ENCODE data around the gene OVOL2. TPM values are rescaled to one million over a fixed set of nuclear protein-coding genes. Genes with fewer than 3 reads are reported as not detected.

The OVOL2 gene
- polyA plus RNA-seq, 3 donors from 2014 or later = not detected

GRCh38 chr20:17999566-17999965 is 58.1 kb downstream of the OVOL2 start:
- no peak overlapping the region for H3K27ac Mint-ChIP-seq
- peaks cover 0 to 1% (median 0%) of the 10 kb centered on the region in 3 donors for H3K27me3 Mint-ChIP-seq (ENCODE audit: low read depth in 3 of 3)

GRCh38 chr20:17998446-17998845 is 59.3 kb downstream of the OVOL2 start:
- Mint-ChIP-seq H3K36me3 (no peaks in the 10 kb centered on the region), H3K27me3 (ENCODE audit: low read depth in 3 of 3) (peaks cover 0 to 1% (median 0%) of the 10 kb centered on the region in 3 donors), H3K27ac (peak overlapping the region in 2 of 6 donors; percentile 26 to 60), H3K4me3 (no peak overlapping the region), H3K9me3 (peaks cover 0 to 3% (median 0%) of the 10 kb centered on the region in 6 donors), H3K4me1 (peaks cover 6 to 8% of the 10 kb centered on the region in 2 donors)
- no peak for DNase-seq

More at GRCh38 chr20:17999566-17999965, 58.1 kb downstream of the OVOL2 start:
- no peaks in the 10 kb centered on the region for H3K36me3 Mint-ChIP-seq
- H3K4me3 Mint-ChIP-seq = no peak overlapping the region
- no peak for DNase-seq
- H3K4me1 Mint-ChIP-seq = peaks cover 6 to 8% of the 10 kb centered on the region in 2 donors
- peaks cover 0 to 3% (median 0%) of the 10 kb centered on the region in 6 donors for H3K9me3 Mint-ChIP-seq

- H3K27me3 Mint-ChIP-seq (ENCODE audit: low read depth in 3 of 3) = peaks cover 0 to 1% (median 0%) of the 10 kb centered on the region in 3 donors
- H3K36me3 Mint-ChIP-seq = no peaks in the 10 kb centered on the region
- H3K4me3 Mint-ChIP-seq = no peak overlapping the region
- DNase-seq = peak; percentile 39 to 62 (median 48)
- H3K9me3 Mint-ChIP-seq = peaks cover 0 to 3% (median 0%) of the 10 kb centered on the region in 6 donors
- H3K4me1 Mint-ChIP-seq = peaks cover 6 to 8% of the 10 kb centered on the region in 2 donors
- H3K27ac Mint-ChIP-seq = peak overlapping the region in 1 of 6 donors; percentile 55
Observed at GRCh38 chr20:17995967-17996819, 61.5 kb downstream of the OVOL2 start.

- Mint-ChIP-seq H3K9me3 (peaks cover 0 to 3% (median 0%) of the 10 kb centered on the region in 6 donors), H3K4me3 (no peak overlapping the region)
Observed at GRCh38 chr20:17993546-17993945, 64.2 kb downstream of the OVOL2 start.

GRCh38 chr20:17992847-17993513 is 64.7 kb downstream of the OVOL2 start:
- H3K36me3 Mint-ChIP-seq = peaks cover 0 to 12% (median 5%) of the 10 kb centered on the region in 3 donors
- no peak overlapping the region for H3K4me3 Mint-ChIP-seq
- no peak for DNase-seq
- peaks cover 0 to 1% (median 0%) of the 10 kb centered on the region in 3 donors for H3K27me3 Mint-ChIP-seq (ENCODE audit: low read depth in 3 of 3)
- H3K4me1 Mint-ChIP-seq = peaks cover 6 to 8% of the 10 kb centered on the region in 2 donors
- H3K9me3 Mint-ChIP-seq = no peaks in the 10 kb centered on the region
- no peak overlapping the region for H3K27ac Mint-ChIP-seq

More at GRCh38 chr20:17993546-17993945, 64.2 kb downstream of the OVOL2 start:
- no peak for DNase-seq
- peaks cover 0 to 1% (median 0%) of the 10 kb centered on the region in 3 donors for H3K27me3 Mint-ChIP-seq (ENCODE audit: low read depth in 3 of 3)
- H3K27ac Mint-ChIP-seq = no peak overlapping the region
- peaks cover 6 to 8% of the 10 kb centered on the region in 2 donors for H3K4me1 Mint-ChIP-seq
- peaks cover 0 to 11% (median 5%) of the 10 kb centered on the region in 3 donors for H3K36me3 Mint-ChIP-seq

- DNase-seq = no peak
- Mint-ChIP-seq H3K4me1 (peaks cover 6 to 8% of the 10 kb centered on the region in 2 donors), H3K27ac (peak overlapping the region in 1 of 6 donors; percentile 53), H3K4me3 (no peak overlapping the region), H3K36me3 (peaks cover 0 to 18% (median 8%) of the 10 kb centered on the region in 3 donors), H3K27me3 (ENCODE audit: low read depth in 3 of 3) (no peaks in the 10 kb centered on the region), H3K9me3 (no peaks in the 10 kb centered on the region)
Observed at GRCh38 chr20:17992224-17992637, 65.5 kb downstream of the OVOL2 start.

- Mint-ChIP-seq H3K4me1 (no peaks in the 10 kb centered on the region), H3K9me3 (no peaks in the 10 kb centered on the region), H3K36me3 (peaks cover 0 to 20% (median 8%) of the 10 kb centered on the region in 3 donors), H3K27me3 (ENCODE audit: low read depth in 3 of 3) (no peaks in the 10 kb centered on the region), H3K27ac (no peak overlapping the region), H3K4me3 (no peak overlapping the region)
- no peak for DNase-seq
Observed at GRCh38 chr20:17990278-17990972, 67.3 kb downstream of the OVOL2 start.

GRCh38 chr20:17987988-17988387 is 69.7 kb downstream of the OVOL2 start:
- peaks cover 0 to 3% (median 0%) of the 10 kb centered on the region in 3 donors for H3K27me3 Mint-ChIP-seq (ENCODE audit: low read depth in 3 of 3)
- peak overlapping the region in 2 of 6 donors; percentile 12 to 34 for H3K27ac Mint-ChIP-seq
- H3K9me3 Mint-ChIP-seq = no peaks in the 10 kb centered on the region
- H3K4me1 Mint-ChIP-seq = peaks cover 0 to 4% of the 10 kb centered on the region in 2 donors
- DNase-seq = no peak
- H3K4me3 Mint-ChIP-seq = no peak overlapping the region
- H3K36me3 Mint-ChIP-seq = peaks cover 0 to 20% (median 8%) of the 10 kb centered on the region in 3 donors

- Mint-ChIP-seq H3K27ac (no peak overlapping the region), H3K27me3 (ENCODE audit: low read depth in 3 of 3) (peaks cover 0 to 4% (median 0%) of the 10 kb centered on the region in 3 donors), H3K36me3 (peaks cover 0 to 20% (median 9%) of the 10 kb centered on the region in 3 donors), H3K9me3 (no peaks in the 10 kb centered on the region), H3K4me1 (peaks cover 4 to 6% of the 10 kb centered on the region in 2 donors), H3K4me3 (no peak overlapping the region)
- no peak for DNase-seq
Observed at GRCh38 chr20:17985388-17986018, 72.2 kb downstream of the OVOL2 start.

- no peaks in the 10 kb centered on the region for H3K27me3 Mint-ChIP-seq (ENCODE audit: low read depth in 3 of 3)
- H3K4me3 Mint-ChIP-seq = no peak overlapping the region
- peaks cover 30 to 37% of the 10 kb centered on the region in 2 donors for H3K4me1 Mint-ChIP-seq
- no peak for DNase-seq
- H3K9me3 Mint-ChIP-seq = no peaks in the 10 kb centered on the region
- H3K27ac Mint-ChIP-seq = no peak overlapping the region
- H3K36me3 Mint-ChIP-seq = peaks cover 5 to 19% (median 9%) of the 10 kb centered on the region in 3 donors
Observed at GRCh38 chr20:17976305-17976704, 81.4 kb downstream of the OVOL2 start.
